Measurements from ENCODE around the gene ROR2. TPM values are rescaled to one million over a fixed set of nuclear protein-coding genes. Genes with fewer than 3 reads are reported as not detected.

The ROR2 gene
- total and polyA plus RNA-seq, 2 donors (not counting 3 experiments of a cell fraction or from before 2014, with no cell fraction given), result not detected

GRCh38 chr9:91844190-91844589, 105.8 kb downstream of the ROR2 start:
- no TSS peak for BruUV-seq (replicated peaks)
- H3K4me2 ChIP-seq (ENCODE audit: insufficient read depth, low read length), result no peak overlapping the region
- intact Hi-C loops (cut with micrococcal nuclease) (no loop called here), dilution Hi-C loops (cut with MboI; ENCODE audit: extremely low pct_ligation_motif_present, low sequenced_read_pairs) (no loop called here)
- no peak for FAIRE-seq
- H3K27ac ChIP-seq (ENCODE audit: insufficient read depth, low read depth, low read length), result no peak overlapping the region
- H4K20me1 ChIP-seq (replicated peaks; ENCODE audit: control insufficient read depth, extremely low read depth, insufficient read depth, low read length), result no peaks in the 10 kb centered on the region
- POLR2A ChIA-PET, result no interaction called here
- no peak overlapping the region for H3K9ac ChIP-seq (replicated peaks; ENCODE audit: extremely low read depth, insufficient read depth, low read length)
- no peaks in the 10 kb centered on the region for H3K36me3 ChIP-seq (ENCODE audit: control insufficient read depth in 2 of 2, extremely low read depth in 1 of 2, insufficient read depth in 2 of 2, low read length in 2 of 2)
- H3K27me3 ChIP-seq (ENCODE audit: control insufficient read depth in 2 of 2, insufficient read depth in 2 of 2, low read length in 2 of 2), result no peaks in the 10 kb centered on the region
- H2AFZ ChIP-seq (ENCODE audit: low read depth, low read length), result no peak overlapping the region
- H3K9me3 ChIP-seq (replicated peaks; ENCODE audit: control insufficient read depth, insufficient read depth, low read length), result no peaks in the 10 kb centered on the region
- H3K9me1 ChIP-seq (replicated peaks; ENCODE audit: control insufficient read depth, extremely low read depth, insufficient read depth, low read length), result no peaks in the 10 kb centered on the region
- H3K4me1 ChIP-seq (ENCODE audit: control insufficient read depth, extremely low read depth, insufficient read depth, low read length), result no peaks in the 10 kb centered on the region
- CTCF ChIA-PET, result no interaction called here
- no peak for DNase-seq (ENCODE audit: low read depth, low spot score)
- no peak for TF ChIP-seq POLR2A (IDR thresholded peaks at IDR 0.05; ENCODE audit: low read depth, low read length)
- no peak for TF ChIP-seq MYC (IDR thresholded peaks at IDR 0.05; ENCODE audit: low read depth, low read length)
- TF ChIP-seq, protein P1, sequence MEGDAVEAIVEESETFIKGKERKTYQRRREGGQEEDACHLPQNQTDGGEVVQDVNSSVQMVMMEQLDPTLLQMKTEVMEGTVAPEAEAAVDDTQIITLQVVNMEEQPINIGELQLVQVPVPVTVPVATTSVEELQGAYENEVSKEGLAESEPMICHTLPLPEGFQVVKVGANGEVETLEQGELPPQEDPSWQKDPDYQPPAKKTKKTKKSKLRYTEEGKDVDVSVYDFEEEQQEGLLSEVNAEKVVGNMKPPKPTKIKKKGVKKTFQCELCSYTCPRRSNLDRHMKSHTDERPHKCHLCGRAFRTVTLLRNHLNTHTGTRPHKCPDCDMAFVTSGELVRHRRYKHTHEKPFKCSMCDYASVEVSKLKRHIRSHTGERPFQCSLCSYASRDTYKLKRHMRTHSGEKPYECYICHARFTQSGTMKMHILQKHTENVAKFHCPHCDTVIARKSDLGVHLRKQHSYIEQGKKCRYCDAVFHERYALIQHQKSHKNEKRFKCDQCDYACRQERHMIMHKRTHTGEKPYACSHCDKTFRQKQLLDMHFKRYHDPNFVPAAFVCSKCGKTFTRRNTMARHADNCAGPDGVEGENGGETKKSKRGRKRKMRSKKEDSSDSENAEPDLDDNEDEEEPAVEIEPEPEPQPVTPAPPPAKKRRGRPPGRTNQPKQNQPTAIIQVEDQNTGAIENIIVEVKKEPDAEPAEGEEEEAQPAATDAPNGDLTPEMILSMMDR (IDR thresholded peaks at IDR 0.05; ENCODE audit: extremely low read depth in 1 of 2, insufficient read depth in 1 of 2, low read depth in 1 of 2, low read length in 2 of 2), result no peak
- no peak for TF ChIP-seq GATA2 (IDR thresholded peaks at IDR 0.05; ENCODE audit: insufficient read depth, insufficient read length, low read depth, low read length)
- no peak for TF ChIP-seq EZH2 (IDR thresholded peaks at IDR 0.05; ENCODE audit: borderline replicate concordance, low read depth, low read length, severe bottlenecking)
- TF ChIP-seq JUN (IDR thresholded peaks at IDR 0.05; ENCODE audit: borderline replicate concordance, insufficient read depth, insufficient read length, low read depth), result no peak
- TF ChIP-seq MAX (IDR thresholded peaks at IDR 0.05; ENCODE audit: insufficient read depth, insufficient read length), result no peak
- TF ChIP-seq FOS (IDR thresholded peaks at IDR 0.05; ENCODE audit: borderline replicate concordance, insufficient read depth, low read length), result no peak
- no peak for TF ChIP-seq POLR2AphosphoS5 (IDR thresholded peaks at IDR 0.05; ENCODE audit: insufficient read depth, low read depth, low read length)
- no peaks in the 10 kb centered on the region for H3K79me2 ChIP-seq (ENCODE audit: control insufficient read depth, insufficient read depth, low read length)
- H3K4me3 ChIP-seq (replicated peaks in 1 of 3; ENCODE audit: insufficient read depth in 1 of 3, low read depth in 1 of 3, low read length in 3 of 3), result no peak overlapping the region

Measured in endothelial cell of umbilical vein (primary cell).